K562 (cell line): Measurements from ENCODE around the gene ZNF12. TPM values are rescaled to one million over a fixed set of nuclear protein-coding genes. Genes with fewer than 3 reads are reported as not detected.

Source experiments
- CREBBP ChIP-seq: IDR thresholded peaks from one replicate; pipeline ENCODE4 v1.6.1; 2012; ENCODE audit warnings: low read depth, mild to moderate bottlenecking, control low read depth, inconsistent platforms, low read length
- ESRRA ChIP-seq: fragments of 450-650 bp; IDR thresholded peaks from 2 replicates; pipeline ENCODE4 v1.6.1; 2014; ENCODE audit warnings: low read depth, mild to moderate bottlenecking, moderate library complexity, borderline replicate concordance
- FOXA3 ChIP-seq, 2 experiments: fragments of 450-650 bp in 1 of 2; sonication (generic) in 1 of 2; formaldehyde crosslinking; IDR thresholded peaks in 1 of 2; conservative IDR thresholded peaks in 1 of 2; 2 replicates each; pipeline versions ENCODE4 v1.4.0 to v1.8.0; 2020 to 2022; ENCODE audit warnings: mild to moderate bottlenecking in 2 of 2, missing genetic modification reagents in 1 of 2
- FOXK1 ChIP-seq: sonication (generic); formaldehyde crosslinking; IDR thresholded peaks from 2 replicates; pipeline ENCODE4 v1.8.0; 2022; ENCODE audit warnings: missing genetic modification reagents, mild to moderate bottlenecking, borderline replicate concordance
- GATA2 ChIP-seq: sonication (generic); formaldehyde crosslinking; IDR thresholded peaks from 2 replicates; pipeline ENCODE4 v1.4.0; 2020; ENCODE audit warnings: mild to moderate bottlenecking, missing genetic modification reagents
- HIVEP1 ChIP-seq: fragments of 250-450 bp; sonication (Bioruptor Pico); IDR thresholded peaks from 2 replicates; pipeline ENCODE4 v1.4.0; 2020; ENCODE audit warnings: mild to moderate bottlenecking
- ID3 ChIP-seq, 2 experiments: fragments of 250-450 bp in 1 of 2; fragments of 450-650 bp in 1 of 2; sonication (Bioruptor Pico) in 1 of 2; IDR thresholded peaks; 2 replicates each; pipeline versions ENCODE4 v1.6.1 to v1.8.0; 2016 to 2021; ENCODE audit warnings: mild to moderate bottlenecking in 2 of 2, moderate library complexity in 2 of 2, missing compliant biosample characterization in 1 of 2, missing genetic modification characterization in 1 of 2
- LEF1 ChIP-seq: fragments of 450-650 bp; IDR thresholded peaks from 2 replicates; pipeline ENCODE4 v1.6.1; 2016; ENCODE audit warnings: mild to moderate bottlenecking
- MCM3 ChIP-seq: fragments of 450-650 bp; IDR thresholded peaks from 2 replicates; pipeline ENCODE4 v1.6.1; 2016
- MYBL2 ChIP-seq, 2 experiments: fragments of 450-650 bp in 1 of 2; sonication (generic) in 1 of 2; formaldehyde crosslinking in 1 of 2; IDR thresholded peaks; 2 replicates each; pipeline versions ENCODE4 v1.6.1 to v1.8.1; 2017 to 2022; ENCODE audit warnings: borderline replicate concordance in 1 of 2, inconsistent platforms in 1 of 2, low read depth in 1 of 2, mild to moderate bottlenecking in 1 of 2, missing genetic modification reagents in 1 of 2, moderate library complexity in 1 of 2
- NFXL1 ChIP-seq: fragments of 450-650 bp; formaldehyde crosslinking; IDR thresholded peaks from 2 replicates; pipeline ENCODE4 v1.4.0; 2021; ENCODE audit warnings: mild to moderate bottlenecking
- NFYB ChIP-seq: IDR thresholded peaks from 2 replicates; pipeline ENCODE4 v1.6.1; 2011; ENCODE audit warnings: mild to moderate bottlenecking, moderate library complexity; ENCODE audit not compliant: insufficient read length; ENCODE audit errors: extremely low read depth
- PPARD ChIP-seq: fragments of 250-450 bp; sonication (Bioruptor Pico); IDR thresholded peaks from 2 replicates; pipeline ENCODE4 v1.8.0; 2022; ENCODE audit warnings: inconsistent platforms, mild to moderate bottlenecking, moderate library complexity
- SIN3A ChIP-seq, 2 experiments: fragments of 150-350 bp in 1 of 2; IDR thresholded peaks; 2 replicates each; pipeline ENCODE4 v1.6.1; 2011 to 2016; ENCODE audit warnings: borderline replicate concordance in 2 of 2, low read depth in 2 of 2, low read length in 2 of 2, mild to moderate bottlenecking in 2 of 2, moderate library complexity in 2 of 2; ENCODE audit not compliant: control insufficient read depth in 1 of 2
- SMARCE1 ChIP-seq: fragments of 450-650 bp; IDR thresholded peaks from 2 replicates; pipeline ENCODE4 v1.7.1; 2016; ENCODE audit warnings: mild to moderate bottlenecking
- TBL1XR1 ChIP-seq, 2 experiments: IDR thresholded peaks; 2 replicates each; pipeline ENCODE4 v1.6.1; 2012; ENCODE audit warnings: improper control_type of control experiment in 2 of 2, low read length in 2 of 2, mild to moderate bottlenecking in 1 of 2
- XRCC3 ChIP-seq: fragments of 450-650 bp; IDR thresholded peaks from 2 replicates; pipeline ENCODE4 v1.6.1; 2017; ENCODE audit warnings: mild to moderate bottlenecking, moderate library complexity
- ZBTB34 ChIP-seq: fragments of 250-450 bp; sonication (Bioruptor Pico); IDR thresholded peaks from 2 replicates; pipeline ENCODE4 v1.8.0; 2021; ENCODE audit warnings: mild to moderate bottlenecking, moderate library complexity
- ZKSCAN3 ChIP-seq: fragments of 250-450 bp; sonication (Bioruptor Pico); IDR thresholded peaks from 2 replicates; pipeline ENCODE4 v1.4.0; 2020
- ZKSCAN8 ChIP-seq: fragments of 200-800 bp; sonication (Bioruptor generic); IDR thresholded peaks from 2 replicates; pipeline ENCODE4 v1.6.1; 2016; ENCODE audit warnings: missing genetic modification characterization, missing compliant biosample characterization
- ZNF140 ChIP-seq: fragments of 250-450 bp; sonication (Bioruptor Pico); IDR thresholded peaks from 2 replicates; pipeline ENCODE4 v1.8.0; 2021; ENCODE audit warnings: moderate library complexity, mild to moderate bottlenecking, inconsistent platforms
- ZNF239 ChIP-seq: fragments of 250-450 bp; sonication (Bioruptor Pico); IDR thresholded peaks from 2 replicates; pipeline ENCODE4 v1.4.0; 2020; ENCODE audit warnings: mild to moderate bottlenecking
- ZNF274 ChIP-seq: IDR thresholded peaks from 2 replicates; pipeline ENCODE4 v1.6.1; 2011; ENCODE audit warnings: low read depth, mild to moderate bottlenecking, low read length, moderate library complexity, borderline replicate concordance
- ZNF277 ChIP-seq: fragments of 250-450 bp; sonication (Bioruptor Pico); IDR thresholded peaks from 2 replicates; pipeline ENCODE4 v1.8.0; 2022; ENCODE audit warnings: inconsistent platforms, mild to moderate bottlenecking, moderate library complexity, borderline replicate concordance
- ZNF3 ChIP-seq: fragments of 250-450 bp; sonication (Bioruptor Pico); IDR thresholded peaks from 2 replicates; pipeline ENCODE4 v1.5.0; 2021; ENCODE audit warnings: mild to moderate bottlenecking, moderate library complexity
- ZNF311 ChIP-seq: fragments of 250-450 bp; sonication (Bioruptor Pico); IDR thresholded peaks from 2 replicates; pipeline ENCODE4 v1.4.0; 2020; ENCODE audit warnings: mild to moderate bottlenecking, moderate library complexity
- ZNF436 ChIP-seq: fragments of 250-450, 450-650 bp; sonication (Bioruptor Pico); formaldehyde crosslinking; IDR thresholded peaks from 2 replicates; pipeline ENCODE4 v1.7.0; 2020; ENCODE audit warnings: mild to moderate bottlenecking
- ZNF589 ChIP-seq: fragments of 200-800 bp; sonication (Bioruptor generic); IDR thresholded peaks from 2 replicates; pipeline ENCODE4 v1.6.1; 2016; ENCODE audit warnings: low read depth, missing genetic modification characterization, missing compliant biosample characterization
- polyA plus RNA-seq, 8 experiments: library from polyadenylated mRNA; depleted of rRNA in 4 of 8; stranded (reverse) in 5 of 8; unstranded in 3 of 8; fragments of >200 nt; fragmentation: Nextera tagmentation in 2 of 8; fragmentation: Illumina TruSeq in 1 of 8; extraction: Ambion mirVana in 2 of 8; extraction: Trizol in 1 of 8; gene quantifications; 2 replicates each; pipeline versions ENCODE4 v1.2.1 to v1.2.3, GENCODE V29; 2011 to 2014; ENCODE audit warnings: inconsistent platforms in 1 of 8, missing spikeins in 1 of 8
- total RNA-seq, 7 experiments: library from RNA; depleted of rRNA in 6 of 7; stranded (reverse); fragments of >200 nt in 6 of 7; fragmentation: Illumina TruSeq in 2 of 7; extraction: Trizol in 2 of 7; gene quantifications; 2 replicates each; pipeline versions ENCODE4 v1.2.1 to v1.2.3, GENCODE V29; 2011 to 2021; ENCODE audit warnings: low replicate concordance in 1 of 7

ZNF12 gene
- total and polyA plus RNA-seq, 9 of the 15 experiments (the other 6 are each of a cell fraction or from before 2014, with no cell fraction given): 5.8 to 32.3 (median 18.9) TPM

GRCh38 chr7:6640246-6640721 is 66.5 kb downstream of the ZNF12 start (continued):
- TF ChIP-seq PPARD (no peak), MYBL2 (IDR thresholded peaks at IDR 0.05; ENCODE audit: low read depth) (no peak), MYBL2 (CRISPR knock-in tag; IDR thresholded peaks at IDR 0.05; ENCODE audit: borderline replicate concordance) (no peak), XRCC3 (no peak), ZBTB34 (CRISPR knock-in tag) (no peak), ZNF436 (no peak), FOXA3 (CRISPR knock-in tag; conservative IDR thresholded peaks at IDR 0.05 in 1 of 2, IDR thresholded peaks at IDR 0.05 in 1 of 2) (no peak), ID3 (CRISPR knock-in tag; IDR thresholded peaks at IDR 0.05) (no peak), ID3 (tag; IDR thresholded peaks at IDR 0.05) (no peak), FOXK1 (CRISPR knock-in tag) (no peak), LEF1 (no peak), GATA2 (CRISPR knock-in tag) (no peak), SMARCE1 (no peak), ZNF589 (CRISPR knock-in tag) (no peak), ZNF3 (no peak), MCM3 (no peak), ESRRA (no peak), SIN3A (IDR thresholded peaks at IDR 0.05; ENCODE audit: borderline replicate concordance in 2 of 2, control insufficient read depth in 1 of 2, low read depth in 2 of 2, low read length in 2 of 2) (peak; percentile 41 to 66; a peak in 2 of 4 replicates), ZNF311 (CRISPR knock-in tag) (no peak), NFXL1 (no peak), ZNF274 (no peak), ZKSCAN3 (CRISPR knock-in tag) (no peak), CREBBP (no peak), ZKSCAN8 (no peak), ZNF239 (no peak), NFYB (no peak), TBL1XR1 (IDR thresholded peaks at IDR 0.05; ENCODE audit: low read length in 2 of 2) (peak in 1 of 2 experiments; percentile 38; a peak in 1 of 4 replicates), ZNF277 (CRISPR knock-in tag) (no peak), HIVEP1 (no peak), ZNF140 (CRISPR knock-in tag) (no peak)
